Stimulated activated CD4-positive, alpha-beta T cell treated with anti-CD3 and anti-CD28 coated beads, Interleukin-15, amount 100 ng/mL, for 48 hours (primary cell): ENCODE measurements around the gene ORMDL2.
A peak's percentile ranks its signal among the peaks of the same experiment; 100 is the strongest.
"Not testable (repeated sequence)": the region's sequence is repeated elsewhere in the genome, so short reads cannot be mapped to it uniquely, and the experiment has no call there.

Experiments
- DNase-seq, 2 donors: peaks; one replicate each; pipeline ENCODE4 v3.0.0-alpha.2; 2020; ENCODE audit warnings: low read depth in 2 of 2

The ORMDL2 gene

DNA sequence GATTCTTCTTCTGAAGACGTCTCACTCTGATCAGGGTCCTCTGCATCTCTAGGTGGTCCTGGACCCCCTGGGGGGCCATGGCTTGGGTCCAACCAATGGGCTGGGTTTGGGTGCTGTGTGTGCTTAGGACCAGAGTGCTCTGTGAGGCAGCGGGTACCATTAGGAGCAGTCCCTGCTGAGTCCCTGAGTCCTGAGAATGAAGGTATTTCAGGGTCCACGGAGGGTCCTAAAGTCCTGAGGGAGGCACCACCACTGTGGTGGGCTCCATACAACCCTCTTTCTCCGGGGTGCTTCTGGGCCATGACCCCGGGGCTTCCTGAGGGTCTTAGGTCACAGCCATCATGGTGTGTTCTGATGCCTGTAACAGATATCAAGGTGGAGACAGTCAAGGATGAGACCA, 10.5 kb downstream of the ORMDL2 start:
- DNase-seq: no peak

DNA sequence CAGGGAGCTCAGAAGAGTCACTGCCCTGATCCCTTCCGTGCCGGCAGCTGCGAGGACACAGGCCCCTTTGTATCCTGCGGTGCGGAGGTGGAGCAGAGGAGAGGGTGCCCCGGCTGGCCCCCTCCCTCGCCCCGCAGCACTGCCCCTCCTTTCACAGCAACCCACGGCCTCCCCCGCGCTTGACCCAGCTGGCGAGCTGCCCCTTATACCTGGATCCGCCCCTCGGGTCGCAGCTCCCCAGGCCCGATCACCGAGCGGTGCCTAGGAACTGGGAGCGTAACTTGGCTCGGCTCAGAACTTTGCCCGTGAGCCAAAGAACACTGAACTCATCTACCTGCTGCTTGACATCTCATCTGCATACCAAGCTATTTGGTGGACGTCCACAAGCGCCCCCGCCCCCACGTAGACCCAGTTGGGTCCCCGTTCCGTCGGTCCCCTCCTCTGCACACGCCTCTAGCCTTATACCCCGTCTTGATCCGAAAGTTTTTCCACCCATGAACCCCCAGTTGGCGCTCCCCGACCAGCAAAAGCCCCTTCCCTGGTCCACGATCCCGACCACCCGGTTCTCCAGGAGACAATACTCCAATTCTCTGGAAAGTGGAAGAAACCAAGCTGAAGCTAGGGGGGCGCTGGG, 12.2 kb downstream of the ORMDL2 start:
- DNase-seq: peak in 1 of 2 donors; percentile 18

DNA sequence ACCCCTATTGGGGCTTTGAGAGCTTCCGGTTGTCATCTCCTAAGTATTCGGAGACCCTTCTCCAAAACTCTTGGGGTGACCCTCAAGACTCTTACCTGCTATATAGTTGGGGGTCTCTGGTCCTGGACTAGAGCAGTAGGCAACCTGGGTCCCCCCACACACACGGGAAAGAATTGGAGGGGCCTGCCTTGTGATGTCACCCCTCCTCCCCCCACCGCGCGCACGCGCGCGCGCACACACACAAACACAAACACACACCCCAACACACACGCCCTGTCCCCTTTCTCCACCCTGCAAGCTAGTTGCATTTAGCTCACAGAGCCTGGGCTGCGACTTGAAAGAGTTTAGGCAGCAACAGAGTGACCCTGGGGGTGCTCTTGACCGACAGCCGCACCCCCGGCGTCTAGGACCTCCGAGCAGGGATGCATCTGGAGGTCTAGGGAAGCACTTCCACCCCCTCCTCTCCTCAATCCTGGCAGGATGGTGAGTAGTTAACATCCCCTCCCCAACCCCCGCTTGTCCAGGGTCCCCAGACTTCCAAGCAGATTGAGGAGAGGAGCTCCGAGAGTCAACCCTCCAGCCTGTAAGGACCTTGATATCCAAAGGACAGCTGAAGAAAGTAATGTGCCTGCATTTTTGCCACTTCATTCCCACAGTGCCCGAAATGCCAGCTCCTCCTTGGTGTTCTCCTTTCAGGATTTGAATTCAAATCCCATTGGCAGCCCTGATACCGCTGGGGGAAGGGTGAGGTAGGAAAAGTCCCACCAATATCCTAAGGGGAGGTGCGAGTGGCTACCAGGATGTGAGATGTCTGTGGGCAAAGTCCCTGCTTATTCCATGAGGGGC, 13.0 kb downstream of the ORMDL2 start:
- DNase-seq: peak in 1 of 2 donors; percentile 23

DNA sequence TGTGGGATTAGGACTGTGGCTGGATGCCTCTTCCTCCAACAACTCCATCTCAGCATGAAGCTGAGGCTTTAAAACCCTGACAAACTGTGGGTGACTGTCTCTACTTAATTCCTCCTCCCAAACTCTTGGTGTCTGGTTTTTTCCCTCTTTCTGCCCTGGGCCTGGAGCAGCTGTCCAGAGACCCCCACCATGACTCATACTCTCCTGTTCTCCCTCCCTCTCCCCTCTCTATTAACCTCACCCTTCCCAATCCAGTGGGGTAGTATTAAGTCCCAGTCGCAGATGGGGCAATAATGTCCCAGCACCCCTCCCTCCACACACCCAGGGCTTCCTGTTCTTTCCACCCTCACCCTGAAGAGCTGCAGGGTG, 13.6 kb downstream of the ORMDL2 start:
- DNase-seq: no peak

DNA sequence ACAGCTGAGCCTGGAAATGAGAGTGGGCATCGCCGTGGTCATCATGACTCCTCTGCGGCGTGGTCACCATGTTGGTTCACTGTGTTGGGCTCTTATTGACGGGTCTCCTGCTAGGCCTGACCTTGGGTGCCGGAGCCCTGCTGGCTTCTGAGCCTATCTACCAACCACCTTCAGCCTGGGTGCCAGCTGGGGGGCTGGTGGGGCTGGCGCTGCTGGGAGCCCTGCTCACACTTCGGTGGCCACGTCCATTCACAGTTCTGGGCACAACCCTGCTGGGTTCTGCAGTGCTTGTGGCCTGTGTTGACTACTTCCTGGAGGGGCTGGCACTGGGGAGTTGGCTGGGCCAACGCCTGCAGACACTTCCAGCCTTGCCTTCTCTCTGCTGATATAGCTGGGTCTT, 15.2 kb downstream of the ORMDL2 start:
- no peak for DNase-seq

DNA sequence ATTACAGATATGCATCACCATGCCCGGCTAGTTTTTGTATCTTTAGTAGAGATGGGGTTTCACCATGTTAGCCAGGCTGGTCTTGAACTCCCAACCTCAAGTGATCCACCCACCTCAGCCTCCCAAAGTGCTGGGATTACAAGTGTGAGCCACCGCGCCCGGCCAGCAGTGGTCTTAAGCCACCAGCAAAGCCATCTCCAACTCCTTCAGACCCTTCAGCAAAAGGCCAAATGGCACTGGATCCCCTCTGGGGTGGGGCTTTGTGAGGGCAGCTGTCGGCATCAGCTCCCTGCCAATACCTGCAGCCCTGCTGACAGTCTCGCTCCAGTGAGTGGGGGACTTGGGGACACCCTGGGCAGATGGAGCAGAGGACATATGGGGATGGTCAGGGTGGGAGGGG, 16.6 kb downstream of the ORMDL2 start:
- DNase-seq: not testable (repeated sequence)

DNA sequence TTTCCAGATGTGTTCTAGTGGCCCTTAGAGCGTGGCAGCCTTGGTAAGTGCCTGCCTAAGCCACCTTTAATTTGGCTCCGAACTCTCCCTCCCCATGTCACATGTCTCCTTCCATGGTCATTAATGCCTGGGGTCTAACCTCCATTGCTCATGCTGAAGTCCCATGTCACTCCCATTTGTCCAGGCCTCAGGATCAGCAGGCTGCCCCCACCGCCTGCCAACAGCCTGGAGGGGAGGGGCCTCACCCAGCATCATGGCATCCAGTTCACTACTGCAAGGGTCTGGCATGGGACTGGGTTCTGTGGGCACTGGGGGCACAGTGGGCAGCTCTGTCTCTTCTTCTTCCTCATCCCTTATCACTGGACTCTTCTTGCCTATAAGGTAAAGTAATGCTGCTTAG, 20.5 kb downstream of the ORMDL2 start:
- DNase-seq: no peak

DNA sequence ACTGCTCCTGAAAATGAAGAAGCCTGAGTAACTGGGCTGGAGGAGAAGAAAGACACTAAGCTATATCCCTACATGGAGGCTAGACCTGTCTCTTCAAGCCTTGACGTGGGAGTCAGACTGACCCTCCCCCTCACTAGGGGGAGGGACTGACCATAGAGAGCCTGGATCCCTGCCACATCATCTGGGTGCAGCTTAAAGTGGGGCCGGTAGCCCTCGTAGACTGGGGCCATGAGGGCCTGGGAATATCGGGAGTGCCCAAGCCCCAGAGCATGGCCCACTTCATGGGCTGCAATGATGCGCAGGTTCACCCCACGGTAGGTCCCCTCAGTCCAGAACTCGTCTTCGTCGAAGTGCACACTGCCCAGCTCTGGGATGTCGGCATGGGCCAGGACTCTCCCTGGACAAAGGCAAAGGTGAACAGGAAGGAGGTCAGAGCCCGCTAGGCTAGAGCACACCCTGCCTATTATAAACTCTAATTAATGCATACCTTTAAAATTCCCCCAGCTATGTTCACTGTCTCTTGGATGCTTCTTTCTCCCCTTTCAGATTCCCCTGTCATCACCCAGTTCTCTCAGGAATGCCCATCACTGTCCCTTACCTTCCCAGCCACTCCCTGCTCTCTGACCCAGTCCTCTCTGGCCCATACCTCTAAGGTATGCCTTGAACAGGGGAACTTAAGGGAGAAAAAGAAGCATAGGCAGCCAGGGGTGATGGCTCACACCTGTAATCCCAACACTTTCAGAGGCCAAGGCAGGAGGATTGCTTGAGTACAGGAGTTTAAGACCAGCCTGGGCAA, 21.7 kb downstream of the ORMDL2 start:
- no peak for DNase-seq

DNA sequence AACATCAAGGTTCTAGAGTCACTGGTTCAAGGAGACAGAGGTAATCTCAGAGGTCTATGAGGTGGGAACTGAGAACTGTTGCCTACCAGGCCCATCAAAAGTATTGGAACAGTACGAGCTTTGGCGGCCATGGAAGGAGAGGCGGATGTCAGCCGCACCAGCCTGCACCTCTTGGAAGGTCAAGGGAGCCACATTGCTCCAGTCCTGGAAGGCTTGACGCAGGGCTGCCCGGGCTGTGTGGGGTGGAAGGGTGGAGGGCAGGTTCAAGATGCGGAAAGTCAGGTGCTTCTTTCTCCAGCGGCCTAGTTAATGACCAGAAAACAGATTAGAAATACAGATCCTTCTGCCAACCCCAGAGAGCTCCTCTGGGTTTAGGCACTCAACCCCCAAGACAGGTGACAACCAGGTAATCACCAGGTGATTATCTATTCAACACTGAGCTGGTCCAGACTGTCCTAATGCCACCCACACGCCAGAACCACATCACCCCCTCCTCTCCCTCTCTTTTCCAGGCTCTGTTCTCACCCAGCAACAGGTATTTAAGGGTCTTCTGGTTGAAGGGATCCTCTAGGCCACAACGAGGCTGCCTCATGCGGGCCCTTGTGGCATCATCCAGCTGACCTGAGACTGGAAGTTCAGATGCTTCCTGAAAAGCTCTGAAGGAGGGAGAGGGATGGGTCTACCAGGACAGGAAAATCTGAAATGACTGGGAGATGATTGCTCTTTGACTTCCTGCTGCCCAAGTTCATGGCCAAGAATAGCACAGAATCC, 22.9 kb downstream of the ORMDL2 start:
- DNase-seq: no peak

DNA sequence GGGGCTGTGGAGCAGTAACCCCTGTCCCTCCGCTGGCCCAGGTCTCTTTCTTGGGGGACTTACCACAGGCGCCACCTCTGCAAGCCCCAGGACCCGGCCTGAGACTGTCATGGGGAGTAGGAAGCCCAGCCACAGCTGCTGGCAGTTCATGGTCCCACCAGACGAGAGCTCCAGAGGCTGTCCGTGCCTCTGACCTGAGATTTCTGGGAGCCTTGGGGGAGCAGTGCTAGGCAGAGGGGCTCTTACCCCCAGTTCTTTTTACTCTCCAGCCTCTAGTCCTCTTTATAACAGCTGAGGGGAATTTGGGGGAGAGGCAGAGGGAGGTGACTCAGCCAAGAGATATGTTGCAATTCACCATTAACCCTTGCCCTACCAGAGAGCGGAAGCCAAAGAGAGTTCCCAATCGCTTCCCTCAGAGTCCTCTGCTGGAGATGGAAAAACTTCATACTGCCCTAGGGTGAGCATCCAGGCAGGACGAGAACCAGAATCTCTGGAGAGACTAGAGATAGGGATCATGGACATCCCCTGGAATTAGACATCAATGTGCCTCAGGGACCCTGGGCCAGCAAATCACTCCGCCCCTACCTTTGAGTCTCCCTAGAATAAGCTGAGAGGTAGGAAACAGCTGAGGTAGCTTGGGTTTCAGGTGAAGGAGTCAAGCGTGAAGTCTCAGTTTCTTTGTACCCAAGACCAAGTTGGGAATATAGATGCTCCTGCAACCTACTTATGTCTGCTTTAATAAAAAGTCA, 25.0 kb downstream of the ORMDL2 start, which contains the start of gene MMP19:
Gene MMP19, minus strand, starts transcription at position 256 of the 749 bp plus-strand sequence. Its CDS starts 106 bp downstream, at position 150.
- no peak for DNase-seq

DNA sequence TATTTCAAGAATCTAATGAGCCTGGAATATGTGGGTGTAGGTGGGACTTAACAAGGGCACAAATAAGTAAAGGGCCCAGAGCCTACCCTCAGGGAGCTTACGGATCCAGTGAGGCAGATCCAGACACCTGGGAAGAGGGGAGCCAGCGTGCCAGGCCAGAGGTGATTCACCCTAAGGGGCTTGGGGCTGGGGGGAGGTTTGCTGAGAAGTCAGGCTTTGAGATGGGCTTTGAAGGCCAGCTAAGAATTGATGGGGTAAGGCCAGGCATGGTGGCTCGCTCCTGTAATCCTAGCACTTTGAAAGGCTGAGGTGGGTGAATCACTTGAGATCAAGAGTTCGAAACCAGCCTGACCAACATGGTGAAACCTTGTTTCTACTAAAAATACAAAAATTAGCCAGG, 25.6 kb downstream of the ORMDL2 start:
- DNase-seq: no peak

DNA sequence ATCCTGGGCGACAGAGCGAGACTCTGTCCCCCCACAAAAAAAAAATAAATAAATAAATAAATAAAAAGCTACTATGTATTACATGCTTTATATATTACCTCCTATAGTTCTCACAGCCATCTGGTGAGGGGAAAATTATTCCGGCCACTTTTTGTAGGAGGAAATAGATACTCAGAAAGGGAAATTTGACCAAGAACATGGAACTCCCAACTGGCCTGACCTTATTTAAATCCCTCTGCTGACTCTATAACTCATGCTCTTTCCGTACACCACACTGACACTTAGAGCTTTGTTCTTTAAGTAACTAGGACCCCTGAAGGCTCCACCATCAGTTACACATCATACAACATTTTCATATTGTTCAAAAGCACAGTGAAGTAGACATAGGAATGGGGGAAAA, 27.1 kb downstream of the ORMDL2 start:
- DNase-seq: no peak

DNA sequence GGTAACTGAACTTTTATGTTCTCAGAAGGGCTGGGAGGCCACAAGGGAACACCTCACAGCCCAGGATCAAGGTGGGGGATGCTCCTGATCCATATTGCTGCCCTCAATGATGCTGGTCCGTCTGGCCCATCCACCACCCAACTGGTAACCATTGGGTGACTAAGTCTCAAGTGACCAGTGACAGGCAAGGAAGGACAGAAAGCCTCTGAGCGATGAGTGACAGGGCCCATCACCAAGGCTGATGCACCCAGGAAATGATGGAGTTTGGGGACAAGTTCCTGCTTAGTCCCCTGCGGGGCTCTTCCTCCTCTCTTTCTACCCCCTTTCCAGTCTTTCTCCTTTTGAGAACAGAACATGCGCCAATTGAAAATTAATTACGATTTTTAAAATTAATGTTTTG, 27.5 kb downstream of the ORMDL2 start:
- DNase-seq: no peak

DNA sequence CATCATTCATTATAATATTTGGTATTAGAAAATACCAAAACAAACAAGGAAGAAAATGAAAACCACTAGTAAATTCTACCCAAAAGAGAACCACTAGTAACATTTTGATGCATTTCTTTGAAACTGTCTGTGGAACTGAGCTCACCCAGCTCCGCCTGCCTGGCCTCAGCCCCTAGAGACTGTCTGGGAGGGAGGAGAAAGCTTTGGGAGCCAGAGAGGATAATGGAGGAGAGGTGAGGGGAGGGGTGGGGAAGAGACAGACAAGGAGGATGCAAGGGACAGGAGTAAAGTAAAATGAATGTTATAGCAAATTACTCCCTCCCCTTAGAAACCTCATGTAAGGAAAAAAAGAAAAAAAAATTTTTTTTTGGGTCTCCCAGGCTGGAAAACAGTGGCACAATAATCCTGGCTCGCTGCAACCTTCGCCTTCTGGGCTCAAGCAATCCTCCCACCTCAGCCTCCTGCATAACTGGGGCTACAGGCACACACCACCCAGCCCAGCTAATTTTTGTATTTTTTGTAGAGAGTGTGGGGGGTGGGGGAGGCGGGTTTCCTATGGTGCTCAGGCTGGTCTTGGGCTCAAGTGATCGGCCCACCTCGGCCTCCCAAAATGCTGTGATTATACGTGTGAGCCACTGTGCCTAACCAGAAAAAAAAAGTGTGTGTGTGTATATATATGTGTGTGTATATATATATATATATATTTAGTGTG, 28.1 kb downstream of the ORMDL2 start:
- no peak for DNase-seq

DNA sequence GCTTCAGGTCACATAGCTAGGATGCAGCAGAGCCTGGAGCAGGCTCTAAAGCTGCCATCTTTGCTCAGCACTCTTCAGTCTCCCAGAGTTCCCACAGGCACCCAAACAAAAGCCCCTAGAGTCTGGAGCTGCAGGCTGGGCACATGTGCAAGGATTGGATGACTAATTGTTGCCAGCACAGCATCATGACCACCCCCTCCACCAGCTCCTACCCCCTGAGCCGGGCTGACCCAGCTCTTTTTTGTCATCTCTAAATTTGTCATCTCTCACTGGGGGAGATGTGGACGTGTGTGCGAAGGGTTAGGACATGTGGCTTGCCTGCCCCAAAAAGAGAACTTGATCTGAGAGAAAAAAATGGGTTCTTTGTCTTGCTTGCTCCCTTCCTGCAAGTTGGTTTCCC, 29.2 kb downstream of the ORMDL2 start:
- DNase-seq: peak in 1 of 2 donors; percentile 26

DNA sequence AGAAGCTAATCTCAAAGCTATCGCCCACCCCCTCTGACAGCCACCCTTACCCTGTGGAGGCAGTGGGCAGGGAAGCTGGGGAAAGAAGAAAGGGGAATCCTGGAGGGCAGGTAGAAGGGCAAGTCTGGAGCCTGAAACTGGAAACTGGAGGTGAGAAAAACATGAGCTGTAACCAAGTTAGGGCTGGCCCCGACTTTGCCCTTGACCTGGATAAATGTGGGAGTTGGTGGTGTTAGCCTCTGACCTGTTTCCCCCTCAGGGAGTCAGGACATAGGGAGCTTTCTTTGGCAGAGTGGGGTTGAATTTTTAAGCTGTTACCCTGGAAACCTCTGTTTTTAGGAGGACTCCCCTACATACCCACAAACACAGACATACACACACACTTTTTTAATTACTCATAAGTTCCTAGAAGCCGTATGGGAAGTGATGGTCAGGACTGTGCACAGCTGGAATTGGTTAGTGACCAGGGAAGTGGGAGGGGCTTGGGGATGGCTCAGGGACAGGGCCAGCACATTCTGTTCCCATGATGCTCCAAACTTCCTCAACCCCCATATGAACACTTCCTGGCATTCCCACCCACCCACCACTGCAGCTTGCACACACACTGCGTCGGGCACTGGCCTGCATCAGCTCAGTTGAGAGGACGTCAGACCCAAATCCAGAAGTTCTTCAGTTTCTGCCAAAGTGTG, 29.9 kb downstream of the ORMDL2 start:
- DNase-seq: no peak

DNA sequence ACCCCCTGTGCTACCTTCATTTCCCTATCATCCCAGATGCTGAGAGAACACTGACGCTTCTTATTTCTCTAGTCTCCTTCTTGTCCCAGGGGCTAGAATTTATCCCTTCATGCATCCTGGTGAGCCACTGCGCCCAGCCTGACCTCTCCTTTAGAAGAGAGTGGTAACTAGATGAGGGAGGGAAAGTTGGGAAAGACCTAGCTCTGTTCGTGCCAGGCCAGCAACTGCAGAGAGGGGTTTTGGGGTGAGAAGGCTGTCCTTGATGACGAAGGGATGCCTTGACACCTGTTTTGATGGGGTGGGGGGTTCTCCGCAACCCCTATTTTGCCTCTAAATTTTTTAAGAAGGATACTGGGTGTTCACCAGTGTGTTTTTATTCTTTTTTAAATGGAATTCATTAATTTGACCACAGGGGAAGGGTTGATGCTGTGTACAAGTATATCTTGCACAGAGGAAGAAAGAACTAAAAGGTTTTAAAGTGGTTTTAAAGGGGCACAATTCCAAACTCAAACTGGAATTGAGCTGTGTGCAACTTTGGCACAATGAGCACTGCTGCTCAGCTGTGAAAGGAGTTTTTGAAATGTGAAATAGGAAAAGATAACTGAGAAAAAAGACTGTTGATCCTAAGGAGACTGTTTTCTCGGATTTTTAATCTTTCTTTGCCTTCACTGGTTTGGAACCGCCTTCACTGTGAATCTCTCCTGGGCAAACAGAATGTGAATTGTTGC, 31.9 kb downstream of the ORMDL2 start:
- no peak for DNase-seq

DNA sequence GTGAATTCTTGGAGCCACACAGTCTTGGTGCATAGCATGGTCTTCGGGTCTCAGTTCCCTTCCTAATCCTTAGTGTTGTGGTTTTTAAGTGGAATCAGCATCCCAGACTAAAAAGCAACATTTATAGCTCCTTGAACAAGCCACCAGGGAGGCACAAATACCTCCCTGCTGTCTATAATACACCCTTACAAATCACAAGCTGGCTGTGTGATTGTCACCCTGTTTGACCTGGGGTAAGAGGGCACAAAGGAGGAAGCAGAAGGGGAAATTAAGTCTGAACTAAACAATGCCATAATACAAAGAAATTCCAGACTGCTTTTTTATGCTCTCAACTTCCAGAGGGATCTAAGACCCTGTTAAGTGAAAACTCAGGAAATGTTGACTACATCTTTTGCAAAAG, 32.6 kb downstream of the ORMDL2 start:
- DNase-seq: no peak

DNA sequence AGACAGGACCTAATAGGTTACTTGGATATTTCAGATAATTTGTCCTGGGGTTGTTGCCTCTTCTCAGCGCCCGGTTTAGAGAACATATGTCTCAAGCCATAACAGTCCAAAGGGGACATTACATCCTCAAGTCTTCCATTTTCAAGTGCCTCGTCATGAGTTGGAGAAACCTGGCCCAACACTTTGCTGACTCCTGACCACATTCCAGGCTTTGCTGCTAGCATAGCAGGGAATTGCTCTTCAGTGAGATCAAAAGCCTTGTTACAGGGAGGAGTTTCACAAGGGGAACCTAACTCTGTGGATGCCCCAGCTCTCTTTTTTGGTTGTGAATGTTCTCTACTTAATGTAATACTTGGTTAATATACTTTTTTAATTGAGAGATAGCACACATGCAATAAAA, 33.1 kb downstream of the ORMDL2 start:
- no peak for DNase-seq
